HG02981 (cell line): Measurements from ENCODE around the gene HAUS3.
A peak's percentile ranks its signal among the peaks of the same experiment; 100 is the strongest.

Source experiments
- ATAC-seq: cut with Tn5 transposase; IDR thresholded peaks from one replicate; pipeline ENCODE4 v1.9.1; 2021; ENCODE audit warnings: mild to moderate bottlenecking, moderate library complexity; ENCODE audit not compliant: unreplicated experiment

Gene HAUS3

DNA sequence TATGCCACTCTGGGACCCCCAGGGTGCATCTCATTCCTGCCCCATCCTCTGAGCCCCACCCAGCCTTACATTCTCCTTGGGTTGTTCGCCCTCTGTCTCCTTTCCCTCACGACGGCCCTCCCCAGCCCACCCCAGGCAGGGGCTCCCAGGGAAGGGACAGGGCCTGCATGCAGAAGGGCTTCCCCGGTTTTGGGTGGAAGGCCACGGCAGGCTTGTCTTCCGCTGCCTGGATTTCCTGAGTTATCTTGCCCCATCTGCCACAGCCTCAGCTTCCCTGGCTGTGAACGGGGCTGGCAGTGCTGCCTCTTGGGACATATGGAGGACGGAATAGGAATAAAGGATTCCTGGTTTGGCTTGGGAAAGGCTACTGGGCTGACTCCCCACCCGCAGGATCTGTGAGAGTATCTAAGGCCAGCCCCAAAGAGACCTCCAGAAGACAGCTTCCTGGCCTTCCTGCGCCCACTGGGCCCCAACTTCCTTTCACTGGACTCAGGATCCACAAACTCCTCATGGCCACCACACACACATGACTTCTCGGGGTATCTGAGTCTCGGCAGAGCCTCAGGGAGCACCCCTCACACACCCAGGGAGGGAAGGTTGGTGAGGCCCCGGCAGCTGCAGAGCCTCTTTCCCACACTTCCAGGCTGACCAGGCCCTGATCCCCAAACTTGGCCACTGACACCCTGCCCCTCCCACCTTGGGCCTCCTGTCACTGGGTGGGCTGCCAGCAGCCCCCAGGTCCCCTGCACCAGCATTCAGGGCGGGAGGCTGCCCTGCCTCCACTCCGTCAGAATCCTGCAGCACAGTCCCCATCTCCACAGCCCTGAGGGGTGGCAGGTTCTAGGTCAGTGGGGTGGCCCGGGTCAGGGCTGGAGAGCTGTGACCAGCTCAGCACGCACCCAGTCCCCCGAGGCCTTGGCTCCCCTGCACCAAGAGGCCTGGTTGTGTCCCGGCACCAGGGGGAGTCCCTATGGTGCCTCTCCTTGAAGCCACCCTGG, 23.5 kb upstream of the HAUS3 start:
- no peak for ATAC-seq

DNA sequence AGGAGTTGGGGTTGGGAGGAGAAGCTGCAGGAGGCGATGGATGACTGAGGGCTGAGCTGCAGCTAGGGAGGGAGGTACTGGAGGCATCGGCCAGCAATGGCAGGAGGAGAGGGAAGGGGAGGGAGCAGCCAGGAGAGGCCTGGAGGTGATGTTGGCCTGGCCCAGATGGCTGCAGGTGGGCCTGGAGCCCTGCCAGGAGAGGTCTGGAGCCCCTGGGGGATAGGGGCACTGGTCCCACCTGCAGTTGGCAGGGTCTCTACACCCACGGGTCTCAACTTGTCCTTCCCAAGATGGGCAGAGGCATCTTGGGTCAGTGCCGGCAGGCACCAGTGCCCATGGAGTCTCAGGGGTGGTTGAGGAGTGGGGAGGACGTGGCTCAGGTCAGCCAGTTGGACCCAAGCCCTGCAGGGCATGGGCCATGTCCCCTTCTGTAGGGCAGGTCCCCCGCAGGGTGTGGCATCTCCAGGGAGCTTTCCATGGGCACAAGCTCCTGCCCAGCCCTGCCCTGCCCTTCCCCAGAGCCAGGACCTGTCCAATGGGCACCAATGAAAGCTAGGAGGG, 22.6 kb upstream of the HAUS3 start:
- no peak for ATAC-seq

DNA sequence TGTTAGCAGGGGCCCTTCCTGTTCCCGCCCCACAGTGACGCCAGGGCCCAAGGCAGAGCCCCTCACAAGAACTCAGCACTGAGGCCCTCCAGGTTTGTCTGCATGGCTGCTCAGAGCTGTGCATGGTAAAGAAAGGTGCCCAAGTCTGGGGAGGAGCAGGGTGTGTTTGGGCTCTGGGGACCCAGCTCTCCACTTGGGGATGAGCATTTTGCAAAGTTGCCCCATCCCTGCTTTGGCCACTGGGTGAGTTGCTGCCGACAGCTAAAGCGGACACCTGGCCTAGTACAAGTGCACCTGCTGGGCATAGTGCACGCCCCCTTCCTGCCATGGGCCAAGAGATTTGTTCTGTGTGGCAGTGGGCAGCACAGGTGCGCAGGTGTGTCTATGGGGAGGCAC, 22.0 kb upstream of the HAUS3 start:
- ATAC-seq = no peak

DNA sequence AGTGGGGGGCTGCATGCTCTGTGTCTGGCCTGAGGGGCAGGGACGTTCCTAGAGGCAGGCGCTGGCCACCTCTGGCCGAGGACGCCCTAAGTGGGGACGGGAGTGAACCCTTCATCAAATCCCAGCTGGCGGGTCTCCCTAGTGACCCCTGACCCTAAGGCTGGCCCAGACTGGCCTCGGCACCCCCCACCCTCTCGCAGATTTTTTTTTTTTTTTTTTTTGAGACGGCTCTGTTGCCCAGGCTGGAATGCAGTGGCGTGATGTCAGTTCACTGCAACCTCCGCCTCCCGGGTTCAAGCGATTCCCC, 21.0 kb upstream of the HAUS3 start:
- ATAC-seq = no peak

DNA sequence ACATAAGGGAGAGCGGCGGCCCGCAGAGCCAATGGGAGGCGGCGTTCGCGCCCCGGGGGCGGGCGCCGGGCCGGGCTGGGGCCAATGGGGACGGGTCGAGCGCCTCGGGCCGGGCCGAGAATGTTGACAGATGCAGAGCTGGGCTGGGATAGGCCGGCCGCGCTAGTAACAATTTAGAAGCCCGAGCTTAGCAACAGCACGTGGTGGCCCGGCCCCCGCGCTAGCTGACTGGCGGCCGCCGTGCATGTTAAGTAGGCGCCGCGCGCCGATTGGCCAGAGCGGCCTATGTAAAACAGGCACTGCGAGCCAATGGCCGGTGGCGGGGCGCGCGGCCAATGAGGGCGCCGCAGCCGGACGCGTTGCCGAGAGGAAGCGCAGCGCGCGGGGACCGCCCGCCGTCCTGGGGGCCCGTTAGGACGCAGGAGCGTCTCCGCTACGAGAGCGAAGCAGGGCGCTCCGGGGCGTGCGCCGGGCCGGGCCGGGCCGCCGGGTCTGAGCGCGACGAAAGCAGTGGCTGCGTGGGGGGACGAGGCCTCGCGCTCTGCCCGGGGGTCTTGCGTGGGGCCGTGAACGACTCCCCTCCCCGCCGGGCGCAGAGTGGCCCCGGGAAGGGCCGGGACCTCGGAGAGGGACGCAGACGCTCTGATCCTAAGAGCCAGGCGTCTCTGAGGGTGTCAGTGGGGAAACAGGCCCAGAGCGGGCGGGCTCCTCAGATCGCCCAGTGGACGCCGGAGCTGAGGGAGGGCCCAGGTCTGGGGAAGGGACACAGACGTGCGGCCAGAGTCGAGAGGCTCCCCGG, 20.4 kb upstream of the HAUS3 start:
- peak; percentile 89 for ATAC-seq

DNA sequence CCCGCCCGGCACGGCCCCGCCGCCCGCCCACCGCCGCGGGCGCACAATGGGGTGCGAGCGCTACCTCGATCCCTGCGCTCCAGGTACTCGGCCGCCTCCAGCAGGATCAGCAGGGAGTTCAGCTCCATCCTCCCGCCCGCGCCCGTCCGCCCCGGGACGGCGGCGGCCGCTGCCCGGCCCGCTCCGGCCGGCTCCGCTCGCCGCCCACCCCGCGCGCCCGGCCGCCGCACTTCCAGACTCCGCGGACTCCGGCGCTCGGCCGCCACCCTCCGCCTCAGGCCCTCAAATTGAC, 19.9 kb upstream of the HAUS3 start, which contains the start of gene MXD4:
MXD4 (minus strand) TSS at position 257 of the 292 bp plus-strand sequence; CDS start at position 128, 129 bp downstream.
- peak; percentile 0 for ATAC-seq

DNA sequence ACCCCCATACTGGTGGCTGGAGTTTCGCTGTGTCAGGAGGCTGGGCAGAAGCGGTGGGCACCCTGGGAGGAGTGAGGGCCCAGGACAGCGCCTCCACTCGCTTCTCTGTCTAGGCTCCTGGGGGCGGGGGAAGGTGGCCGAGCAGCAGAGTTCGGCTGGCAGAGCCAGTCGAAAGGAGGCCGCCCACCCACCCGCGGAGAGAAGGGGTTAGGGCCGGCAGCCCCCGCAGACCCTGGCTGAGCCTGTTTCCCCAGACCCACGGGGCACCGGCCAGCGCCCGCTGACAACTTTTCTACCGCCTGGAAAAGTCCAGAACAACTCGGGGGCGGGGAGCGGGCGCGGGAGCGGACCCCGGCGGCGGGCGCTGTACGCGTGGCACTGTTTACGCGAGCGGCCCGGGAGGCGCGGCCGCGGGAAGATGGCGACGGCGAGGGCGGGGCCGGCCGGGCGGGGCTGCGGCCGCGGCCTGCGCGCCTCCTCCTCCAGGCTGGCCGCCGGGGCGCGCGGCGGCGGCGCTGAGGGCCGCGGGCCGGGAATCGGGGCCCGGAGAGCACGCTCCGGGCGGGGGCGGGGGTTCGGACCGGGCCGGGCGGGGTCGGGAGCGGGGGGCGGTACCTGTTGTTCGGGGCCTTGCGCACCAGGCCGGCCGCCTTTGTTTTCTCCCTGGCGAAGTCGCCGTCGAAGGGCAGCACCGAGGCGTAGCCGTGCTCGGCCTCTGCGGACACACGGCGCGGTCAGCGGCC, 19.4 kb upstream of the HAUS3 start:
- no peak for ATAC-seq

DNA sequence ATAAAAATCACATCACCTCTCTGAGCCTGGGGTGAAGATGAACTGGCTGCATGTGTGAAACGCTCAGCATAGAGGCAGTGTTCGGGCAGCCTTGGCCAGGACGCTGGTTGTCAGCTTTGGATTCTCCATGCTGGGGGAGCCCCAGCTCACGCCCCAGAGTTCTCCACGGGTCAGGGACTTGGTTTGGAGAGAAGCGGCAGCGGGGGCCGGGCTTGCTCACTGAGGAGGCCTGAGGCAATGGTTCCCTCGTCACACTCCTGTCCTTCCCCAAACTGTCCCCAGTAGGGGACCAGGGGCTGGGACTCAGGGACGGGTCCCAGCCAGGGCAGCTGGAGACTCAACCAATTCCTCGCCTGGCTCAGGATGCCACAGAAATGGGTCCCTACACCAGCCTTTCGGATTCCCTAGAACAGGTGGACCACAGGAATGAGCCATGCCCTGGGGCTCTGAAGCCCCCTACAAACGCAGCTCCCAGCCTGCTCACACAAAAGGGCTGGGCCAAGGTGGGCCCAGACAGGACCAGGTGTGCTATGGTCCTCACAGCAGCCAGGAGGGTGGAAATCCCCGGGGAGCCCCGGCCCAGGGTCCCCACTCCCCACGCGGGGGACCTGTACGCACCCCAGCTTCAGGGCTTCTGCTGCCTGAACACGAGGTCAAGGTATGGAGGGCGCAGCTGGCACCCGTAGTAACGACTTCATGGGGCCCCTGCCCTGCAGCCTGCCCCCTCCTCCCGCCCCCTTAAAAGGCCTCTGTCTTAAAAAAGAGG, 18.6 kb upstream of the HAUS3 start:
- ATAC-seq = no peak

DNA sequence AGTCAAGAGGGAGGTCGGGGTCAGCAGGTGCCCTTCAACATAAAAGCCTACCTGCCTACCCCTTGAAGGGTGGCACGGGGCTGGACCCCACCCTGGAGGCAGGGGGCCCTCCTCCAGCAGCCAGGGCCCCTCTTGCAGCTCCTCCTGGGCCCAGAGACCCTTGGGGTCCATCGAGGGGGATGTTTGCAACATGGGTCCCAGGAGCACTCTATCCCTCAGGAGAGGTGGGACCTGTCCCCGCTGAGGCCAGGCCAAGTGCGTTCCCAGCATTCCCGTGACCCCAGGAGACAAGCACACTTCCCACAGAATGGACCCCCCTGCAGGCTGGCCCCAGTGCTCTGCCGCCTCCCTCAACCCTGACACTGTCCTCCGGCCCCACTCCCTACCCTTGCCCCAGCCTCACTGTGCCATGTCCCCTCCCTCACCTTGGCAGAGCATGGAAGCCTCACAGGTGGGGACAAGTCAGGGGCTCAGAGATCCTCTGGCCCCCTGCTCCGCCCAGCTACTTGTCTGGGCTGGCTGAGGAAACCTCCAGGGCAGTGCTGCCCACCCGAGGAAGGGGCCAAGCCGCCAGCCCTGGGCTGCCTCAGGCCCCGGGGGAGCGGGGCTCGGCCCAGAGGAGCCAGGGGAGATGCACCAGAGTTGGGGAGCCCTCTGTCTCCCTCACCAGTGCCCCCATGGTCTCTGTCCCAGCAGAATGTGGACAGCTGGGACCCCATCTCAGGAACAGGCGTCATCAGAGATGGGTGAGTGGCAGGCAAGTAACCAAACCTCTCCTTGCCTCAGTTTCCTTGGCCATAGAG, 17.8 kb upstream of the HAUS3 start:
- ATAC-seq = no peak

DNA sequence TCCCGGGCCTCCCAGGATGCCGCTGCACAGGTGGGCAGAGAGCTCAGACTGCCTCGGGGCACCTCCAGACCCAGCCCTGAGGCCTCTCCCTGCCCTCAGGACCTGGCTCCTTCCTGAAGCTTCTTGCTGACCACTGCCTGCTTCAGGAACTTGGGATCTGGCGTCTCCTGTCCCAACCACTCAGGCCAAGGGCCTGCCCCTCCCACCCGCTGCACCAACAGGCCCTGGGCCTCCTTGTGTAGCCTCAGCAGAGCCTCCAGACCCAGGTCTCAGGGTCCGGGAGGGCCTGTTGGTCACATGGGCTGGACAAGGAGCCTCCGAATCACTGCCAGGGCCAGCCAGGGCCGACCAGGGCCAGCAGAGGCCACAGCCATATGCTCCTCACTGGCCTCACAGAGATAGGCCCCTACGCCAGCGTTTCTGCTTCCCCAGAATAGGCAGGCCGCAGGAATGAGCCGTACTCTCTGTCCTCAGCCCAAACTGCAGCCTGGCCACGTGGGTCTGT, 17.2 kb upstream of the HAUS3 start:
- no peak for ATAC-seq

DNA sequence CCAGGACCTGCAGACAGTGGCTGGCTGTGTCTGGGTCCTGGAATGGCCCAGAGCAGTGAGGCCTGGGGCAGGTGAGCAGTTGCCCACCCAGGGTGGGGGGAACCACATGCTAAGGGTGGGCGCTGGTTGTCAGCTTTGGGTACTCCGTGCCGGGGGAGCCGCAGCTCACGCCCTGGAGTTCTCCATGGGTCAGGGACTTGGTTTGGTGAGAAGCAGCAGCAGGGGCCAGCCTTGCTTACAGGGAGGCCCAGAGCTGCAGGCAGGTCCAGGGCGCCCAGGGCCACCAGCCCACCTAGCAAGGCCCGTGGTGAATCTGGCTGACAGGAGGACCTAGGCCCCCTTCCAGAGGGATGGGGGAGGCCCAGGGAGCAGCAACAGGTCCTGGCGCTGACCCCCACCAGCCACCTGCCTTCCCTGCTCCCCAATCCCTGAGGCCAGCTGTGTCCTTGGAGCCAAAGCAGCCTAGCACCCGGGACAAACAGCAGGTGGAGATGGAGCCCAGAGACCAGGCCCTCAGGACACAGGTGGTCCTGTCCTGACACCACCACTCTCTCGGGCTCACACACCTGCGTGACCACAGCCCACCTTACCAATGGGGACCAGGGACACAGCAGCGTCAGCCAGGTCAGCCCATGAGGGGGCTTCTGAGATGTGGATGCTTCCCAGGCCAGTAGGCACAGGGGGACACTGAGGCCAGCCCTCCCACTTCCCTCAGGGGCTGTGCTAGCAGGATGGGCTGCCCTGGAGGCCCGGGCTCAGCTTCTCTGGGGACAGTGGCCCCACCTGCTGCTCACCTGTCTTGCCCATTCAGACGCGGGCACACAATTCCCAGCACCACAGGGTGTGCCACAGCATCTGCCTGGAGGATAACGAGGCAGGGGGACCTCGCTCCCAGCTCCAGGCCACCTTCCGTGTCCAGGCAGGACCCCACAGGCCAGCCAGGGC, 16.4 kb upstream of the HAUS3 start:
- no peak for ATAC-seq

DNA sequence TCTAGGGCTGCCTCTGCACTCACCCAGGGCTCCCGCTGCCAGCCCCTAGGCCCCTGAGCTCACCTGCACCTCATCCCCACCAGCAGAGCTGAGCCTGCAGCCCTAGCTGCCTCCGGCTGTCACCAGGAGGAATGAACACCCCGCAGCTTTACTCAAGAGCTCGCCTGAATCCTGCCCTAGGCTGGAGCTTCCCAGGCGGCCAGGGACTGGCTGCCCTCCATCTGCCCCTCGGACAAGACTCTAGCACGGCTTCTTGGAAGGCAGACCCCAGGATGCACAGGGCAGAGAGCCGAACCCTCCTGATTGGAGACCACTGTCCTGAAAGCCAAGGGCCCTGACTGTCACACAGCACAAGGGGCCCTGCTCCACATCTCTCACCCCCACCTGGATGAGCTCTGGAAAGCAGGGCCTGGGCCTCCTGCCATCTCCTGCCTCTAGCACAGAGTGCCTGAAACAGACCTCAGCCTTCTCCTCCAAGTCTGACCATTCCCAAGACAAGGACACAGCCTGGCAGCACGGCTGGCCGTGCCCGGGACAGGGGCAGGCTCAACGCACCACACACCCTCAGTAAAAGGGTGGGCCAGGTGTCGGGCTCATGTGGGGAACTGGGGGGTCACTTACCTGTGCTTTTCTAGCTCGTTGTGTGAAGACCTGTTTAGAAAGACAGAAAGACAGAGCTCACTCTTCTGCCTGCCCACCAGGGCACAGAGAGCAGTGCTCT, 15.6 kb upstream of the HAUS3 start:
- no peak for ATAC-seq

DNA sequence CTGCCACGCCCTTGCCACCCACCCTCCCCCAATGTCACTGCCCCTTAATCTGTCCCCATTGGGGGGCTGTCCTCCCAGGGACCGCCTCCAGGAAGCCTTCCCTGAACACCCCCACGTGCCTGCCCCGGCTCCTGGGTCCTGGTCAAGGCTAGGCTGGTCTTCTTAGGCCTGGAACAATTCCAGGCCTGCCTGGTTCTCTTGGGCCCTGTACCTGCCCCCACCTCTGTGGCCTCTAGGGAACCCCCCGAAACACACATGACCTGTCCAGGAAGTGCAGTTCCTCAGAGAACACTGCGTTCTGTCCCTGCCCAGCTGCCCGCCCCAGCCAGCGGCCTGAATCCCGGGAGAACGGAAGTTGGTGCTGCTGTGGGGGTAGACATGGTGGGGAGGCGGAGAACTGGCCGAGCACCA, 14.9 kb upstream of the HAUS3 start:
- no peak for ATAC-seq

DNA sequence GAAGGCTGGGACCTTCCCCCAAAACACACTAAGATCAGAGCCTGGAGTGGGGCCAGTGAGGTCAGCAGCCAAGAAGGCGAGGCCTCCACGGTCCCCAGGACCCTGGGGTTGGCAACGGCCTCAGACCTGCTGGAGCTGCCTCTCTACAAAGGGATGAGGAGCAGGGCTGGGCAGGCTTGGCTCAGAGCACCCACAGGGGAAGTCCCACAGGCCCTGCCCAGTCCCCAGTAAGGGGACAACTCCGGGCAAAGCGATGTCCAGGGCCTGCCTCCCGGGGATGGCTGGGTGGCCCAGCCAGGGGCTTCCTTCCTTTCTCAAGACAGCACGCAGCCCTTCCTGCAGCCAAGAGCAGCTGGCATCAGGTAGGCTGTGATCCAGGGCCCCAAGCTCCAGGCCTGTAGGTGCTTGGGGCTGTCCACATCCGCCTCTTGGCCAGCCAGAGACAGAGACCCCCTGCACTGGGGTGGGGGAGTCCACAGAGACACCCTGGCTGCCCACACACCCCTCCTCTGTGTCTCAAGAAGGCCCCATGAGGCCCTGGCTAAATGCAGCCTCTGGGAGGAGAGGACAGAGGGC, 14.3 kb upstream of the HAUS3 start:
- ATAC-seq = no peak

DNA sequence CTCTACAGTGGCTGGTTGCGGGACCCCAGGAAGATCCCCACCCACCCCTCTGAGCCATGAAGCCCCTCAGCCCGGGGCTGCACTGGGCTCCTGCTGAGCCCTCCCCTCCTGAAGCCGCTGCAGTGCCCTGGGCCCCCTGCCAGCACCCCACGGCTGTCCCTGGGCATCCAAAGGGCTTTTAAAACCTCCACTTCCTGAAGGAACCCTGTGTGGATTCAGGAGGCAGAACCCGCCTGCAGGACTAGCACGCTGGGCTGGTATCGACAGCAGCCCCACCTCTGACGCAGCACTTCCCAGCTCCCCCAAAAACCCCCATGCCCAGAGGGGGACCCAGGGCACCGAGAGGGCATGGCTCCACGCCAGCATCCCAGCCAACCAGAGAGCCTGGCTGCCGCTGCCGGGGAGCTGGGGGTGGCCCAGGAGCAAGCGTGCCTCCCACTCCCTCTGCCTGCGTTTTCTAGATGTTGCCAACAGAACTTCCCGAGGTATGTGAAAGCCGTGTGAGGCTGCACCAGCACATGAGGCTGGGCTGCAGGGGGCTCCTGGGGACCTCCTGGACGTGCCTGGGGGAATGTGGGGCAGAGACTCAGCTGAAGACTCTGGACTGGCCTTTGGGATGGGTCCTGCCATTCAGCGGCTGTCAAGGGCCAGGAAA, 13.7 kb upstream of the HAUS3 start:
- no peak for ATAC-seq

DNA sequence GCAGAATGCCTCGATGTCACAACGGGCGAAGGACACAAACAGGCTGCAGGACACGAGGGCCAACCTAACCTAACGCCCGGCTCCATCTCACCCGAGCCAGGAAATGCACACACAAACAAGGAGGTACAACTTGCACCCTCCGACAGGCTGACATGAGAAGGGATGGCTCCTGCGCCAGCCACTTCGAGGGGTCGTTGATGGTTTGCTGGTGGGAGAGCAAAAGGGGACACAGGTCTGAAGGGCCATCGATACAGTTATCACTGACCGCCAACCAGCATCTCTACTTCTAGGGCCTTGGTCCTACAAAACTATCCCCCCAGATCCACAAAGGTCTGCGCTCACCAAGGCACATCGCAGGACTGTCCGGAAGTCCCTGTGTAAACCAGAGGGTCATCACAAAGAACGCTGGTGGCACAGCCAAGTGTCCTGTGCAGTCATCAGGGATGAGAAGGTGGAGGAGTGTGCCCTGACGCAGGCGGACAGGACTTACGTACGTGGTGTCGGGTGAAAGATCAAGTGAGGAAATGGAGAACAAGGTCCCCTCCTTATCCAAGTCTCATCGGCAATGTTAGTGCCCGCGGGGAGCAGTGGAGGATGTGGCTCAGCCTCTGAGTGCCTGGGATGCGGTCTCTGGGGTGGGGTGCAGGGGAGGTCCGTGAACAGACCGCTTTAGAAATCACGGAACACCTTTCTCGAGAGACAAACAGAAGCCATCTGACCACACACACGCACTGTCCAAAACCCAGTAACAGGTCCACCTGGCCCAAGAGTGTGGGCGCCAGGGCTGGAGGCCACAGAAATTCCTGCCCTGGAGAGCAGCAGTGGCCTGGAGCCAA, 13.0 kb upstream of the HAUS3 start:
- ATAC-seq = no peak
